GM18868 (cell line): ENCODE measurements around the gene ZNF584.

Experiments used
- ATAC-seq: cut with Tn5 transposase; IDR thresholded peaks from one replicate; pipeline ENCODE4 v1.9.1; 2021; ENCODE audit warnings: mild to moderate bottlenecking, moderate library complexity; ENCODE audit not compliant: unreplicated experiment

Gene ZNF584

DNA sequence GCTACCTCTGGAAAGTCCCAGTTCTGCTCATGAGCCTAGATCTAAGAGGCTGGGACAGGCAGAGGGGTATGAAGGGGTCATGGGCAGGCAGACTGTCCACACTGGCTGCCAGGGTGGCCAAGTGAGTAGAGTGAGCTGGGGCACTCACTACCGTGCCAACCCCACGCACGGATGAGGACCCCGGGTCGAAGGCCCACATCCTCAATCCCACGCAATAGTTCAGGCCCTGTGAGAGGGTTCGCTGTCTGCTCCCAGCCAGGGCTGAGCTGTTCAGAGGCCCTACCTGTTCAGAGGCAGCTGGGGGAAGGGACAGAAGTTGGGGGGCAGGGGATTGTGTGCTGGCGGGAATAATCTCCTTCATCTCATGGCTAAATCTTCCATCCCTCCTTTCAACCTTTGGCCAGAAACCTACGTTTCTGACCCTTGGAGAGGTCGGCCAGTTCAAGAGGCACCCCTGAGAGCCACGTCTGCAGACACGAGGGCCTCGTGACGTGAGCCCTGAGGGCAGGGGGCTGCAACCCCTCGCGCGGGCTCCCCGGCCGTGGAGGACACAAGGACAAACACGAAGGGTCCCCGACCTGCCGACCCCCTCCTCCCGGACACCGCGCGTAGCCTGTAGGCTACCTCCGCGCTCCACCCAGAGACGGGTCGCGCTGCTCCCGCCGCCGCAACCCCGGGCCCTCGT, 22.4 kb upstream of the ZNF584 start:
- ATAC-seq, result peak; percentile 2

DNA sequence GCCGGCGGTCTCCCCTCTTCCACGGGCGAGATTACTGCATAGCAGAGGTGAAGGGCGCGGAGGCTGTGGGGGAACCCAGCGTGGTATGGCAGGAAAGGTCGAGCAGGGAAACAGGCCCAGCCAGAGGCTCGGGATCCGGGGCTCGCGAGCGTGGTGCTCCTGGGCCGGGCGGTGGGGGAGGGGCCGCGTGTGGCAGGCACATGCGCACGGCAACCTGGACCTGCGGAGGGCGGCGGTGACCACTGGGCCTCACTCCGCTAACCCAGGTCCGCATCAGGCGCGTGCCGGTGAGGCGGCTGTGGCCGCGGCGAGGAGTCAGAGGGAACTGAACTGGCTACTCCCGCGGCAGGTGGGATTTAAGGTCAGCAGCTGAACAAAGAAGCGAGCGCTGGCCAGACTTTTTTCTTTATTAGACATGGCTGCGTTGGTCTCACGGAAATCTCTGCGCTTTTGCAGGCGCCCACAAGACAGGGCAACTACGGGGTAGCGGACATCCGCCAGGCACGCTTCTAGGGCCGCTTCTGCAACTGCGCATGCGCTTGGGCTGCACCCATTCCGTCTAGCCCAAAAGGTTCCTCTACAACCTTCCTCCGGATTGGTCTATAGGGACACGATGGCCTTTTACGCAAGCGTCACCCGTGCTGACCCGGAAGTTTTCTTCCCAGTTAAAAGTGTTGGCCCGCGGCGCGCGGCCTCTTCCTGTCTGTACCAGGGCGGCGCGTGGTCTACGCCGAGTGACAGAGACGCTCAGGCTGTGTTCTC, 21.7 kb upstream of the ZNF584 start, which contains the start of gene RPS5:
RPS5 (plus strand) TSS at position 694 of the 762 bp plus-strand sequence. CDS start 869 bp downstream, outside the sequence.
- ATAC-seq, result peak; percentile 81

GRCh38 chr19:58387338-58388174, 20.9 kb upstream of the ZNF584 start:
- ATAC-seq, result no peak

- no peak for ATAC-seq
Observed at GRCh38 chr19:58388175-58388526, 20.3 kb upstream of the ZNF584 start.

DNA sequence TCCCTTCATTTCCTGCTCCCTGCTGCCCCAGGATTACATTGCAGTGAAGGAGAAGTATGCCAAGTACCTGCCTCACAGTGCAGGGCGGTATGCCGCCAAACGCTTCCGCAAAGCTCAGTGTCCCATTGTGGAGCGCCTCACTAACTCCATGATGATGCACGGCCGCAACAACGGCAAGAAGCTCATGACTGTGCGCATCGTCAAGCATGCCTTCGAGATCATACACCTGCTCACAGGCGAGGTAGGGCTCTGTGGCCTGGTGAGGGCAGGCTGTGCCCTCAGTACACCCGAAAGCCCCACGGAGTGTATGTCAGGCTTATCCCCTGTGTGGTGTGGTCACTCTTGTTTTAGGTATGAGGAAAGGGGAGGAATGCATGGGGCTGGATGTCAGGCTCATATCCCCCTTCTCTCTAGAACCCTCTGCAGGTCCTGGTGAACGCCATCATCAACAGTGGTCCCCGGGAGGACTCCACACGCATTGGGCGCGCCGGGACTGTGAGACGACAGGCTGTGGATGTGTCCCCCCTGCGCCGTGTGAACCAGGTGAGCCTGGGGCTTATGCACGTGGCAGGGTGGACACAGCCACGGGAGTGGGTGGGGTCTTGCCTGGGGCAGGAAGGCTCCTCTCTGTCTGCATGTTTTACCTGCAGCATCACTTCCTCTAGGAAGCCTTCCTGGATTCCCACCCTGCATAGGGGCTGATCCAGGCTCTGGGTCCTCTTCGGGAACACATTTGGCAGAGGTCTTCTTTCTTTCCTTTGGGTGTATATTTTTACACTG, 15.3 kb upstream of the ZNF584 start:
- no peak for ATAC-seq

DNA sequence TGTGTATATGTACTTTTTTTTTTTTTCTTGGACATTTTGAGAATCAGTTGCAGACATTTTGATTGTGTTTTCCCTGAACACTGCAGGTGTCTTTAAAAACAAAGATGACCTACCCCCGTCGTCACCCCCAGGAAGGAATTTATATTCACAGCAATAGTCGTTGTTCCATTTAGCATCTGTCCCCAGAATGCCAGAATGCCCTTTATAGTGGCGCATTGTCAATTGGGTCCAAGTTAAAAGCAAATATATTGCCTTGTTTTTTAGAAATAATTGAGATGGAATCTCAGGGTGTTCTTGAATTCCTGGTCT, 14.8 kb upstream of the ZNF584 start:
- ATAC-seq, result no peak

DNA sequence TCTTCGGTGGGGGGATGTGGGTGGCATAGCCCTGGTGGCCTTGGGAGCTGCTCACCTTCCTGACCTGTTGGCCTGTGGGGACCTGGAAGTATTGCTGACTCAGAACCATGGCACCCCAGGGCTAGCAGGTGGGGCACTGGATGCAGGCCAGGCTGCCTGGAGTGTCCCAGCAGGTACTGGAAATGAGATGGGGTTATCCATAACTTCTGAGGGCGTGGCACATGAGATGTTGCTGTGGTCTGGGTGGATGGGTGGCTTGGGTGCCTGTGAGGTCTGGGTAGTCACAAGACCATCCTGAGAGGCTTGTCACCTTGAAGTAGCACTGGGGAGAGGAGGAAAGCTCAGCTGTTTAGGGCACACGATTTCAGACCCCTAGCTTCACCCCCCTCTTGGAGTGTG, 13.6 kb upstream of the ZNF584 start:
- ATAC-seq, result no peak

DNA sequence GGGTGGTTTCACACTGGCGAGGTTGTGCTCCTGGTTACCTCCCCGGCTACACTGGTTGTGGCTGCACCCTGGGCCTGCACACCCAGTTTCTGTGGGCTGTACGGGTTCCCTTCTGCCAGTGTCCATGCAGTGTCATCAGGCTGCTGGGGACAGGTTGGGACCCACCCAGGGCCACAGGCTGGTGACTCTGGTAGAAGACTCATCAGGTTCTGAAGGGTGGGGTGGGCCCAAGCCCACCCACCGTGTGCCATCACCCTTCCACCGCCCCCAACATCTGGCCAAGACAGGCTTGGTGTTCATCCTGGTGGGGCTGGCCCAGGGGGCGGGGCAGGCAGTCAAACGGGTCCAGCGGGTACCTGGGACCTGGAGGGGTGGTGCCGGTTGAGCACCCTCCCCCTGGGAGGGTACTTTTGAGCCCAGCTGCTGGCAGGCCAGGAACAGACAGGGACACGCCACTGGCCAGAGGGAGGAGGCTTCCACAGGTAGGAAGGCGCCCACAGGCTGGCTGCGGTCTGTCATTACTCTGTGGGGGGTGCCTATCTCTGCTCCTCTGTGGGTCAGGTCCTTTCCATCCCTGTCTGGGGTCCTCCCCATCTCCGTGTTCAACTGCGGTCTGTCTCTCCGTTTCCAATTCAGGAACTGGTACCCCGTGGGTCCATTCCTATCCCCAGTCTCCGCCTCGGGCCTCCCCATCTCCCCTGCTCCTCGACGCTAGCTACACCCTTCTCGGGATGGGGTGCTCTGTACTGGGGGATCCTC, 13.1 kb upstream of the ZNF584 start, which contains the start of gene RNF225:
RNF225 (plus strand) TSS at position 437 of the 759 bp plus-strand sequence. CDS start 434 bp downstream, outside the sequence.
- no peak for ATAC-seq

GRCh38 chr19:58395979-58396627, 12.3 kb upstream of the ZNF584 start:
- no peak for ATAC-seq

- ATAC-seq, result no peak
Observed at GRCh38 chr19:58396691-58397532, 11.5 kb upstream of the ZNF584 start.

- ATAC-seq, result no peak
Observed at GRCh38 chr19:58397533-58398037, 10.9 kb upstream of the ZNF584 start.

- no peak for ATAC-seq
Observed at GRCh38 chr19:58398087-58398486, 10.4 kb upstream of the ZNF584 start.

- no peak for ATAC-seq
Observed at GRCh38 chr19:58398545-58398944, 9.9 kb upstream of the ZNF584 start.

GRCh38 chr19:58399903-58400302, 8.5 kb upstream of the ZNF584 start:
- no peak for ATAC-seq

DNA sequence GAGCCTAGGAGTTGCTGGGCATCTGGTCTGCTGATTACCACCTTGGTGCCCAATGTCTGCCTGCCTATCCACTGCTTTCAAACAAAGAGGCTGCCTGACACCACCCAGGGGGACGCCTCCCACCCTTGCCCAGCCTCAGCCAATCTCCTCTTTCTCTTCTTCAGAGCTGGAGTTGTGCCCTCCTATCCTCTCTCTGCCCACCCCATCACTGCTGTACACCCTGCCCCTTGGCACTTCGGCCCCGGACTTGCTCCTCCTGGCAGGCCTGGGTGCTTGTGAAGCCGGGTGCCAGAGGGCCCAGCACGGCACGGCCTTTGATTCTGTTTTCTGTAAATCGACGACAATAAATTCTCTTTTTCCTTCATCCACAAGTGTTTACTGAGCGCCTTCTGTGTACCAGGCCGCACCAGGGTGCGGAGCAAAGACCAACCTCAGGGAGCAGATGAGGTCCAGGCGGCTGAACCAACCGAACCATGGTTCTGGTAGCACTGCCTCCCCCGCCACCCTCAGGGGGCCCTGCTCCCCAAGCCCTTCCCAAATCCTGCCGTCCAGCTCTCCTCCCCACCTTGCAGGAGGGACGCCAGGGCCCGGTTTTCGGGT, 8.0 kb upstream of the ZNF584 start:
- ATAC-seq, result no peak

GRCh38 chr19:58400916-58401839, 7.3 kb upstream of the ZNF584 start:
- ATAC-seq, result peak; percentile 98

DNA sequence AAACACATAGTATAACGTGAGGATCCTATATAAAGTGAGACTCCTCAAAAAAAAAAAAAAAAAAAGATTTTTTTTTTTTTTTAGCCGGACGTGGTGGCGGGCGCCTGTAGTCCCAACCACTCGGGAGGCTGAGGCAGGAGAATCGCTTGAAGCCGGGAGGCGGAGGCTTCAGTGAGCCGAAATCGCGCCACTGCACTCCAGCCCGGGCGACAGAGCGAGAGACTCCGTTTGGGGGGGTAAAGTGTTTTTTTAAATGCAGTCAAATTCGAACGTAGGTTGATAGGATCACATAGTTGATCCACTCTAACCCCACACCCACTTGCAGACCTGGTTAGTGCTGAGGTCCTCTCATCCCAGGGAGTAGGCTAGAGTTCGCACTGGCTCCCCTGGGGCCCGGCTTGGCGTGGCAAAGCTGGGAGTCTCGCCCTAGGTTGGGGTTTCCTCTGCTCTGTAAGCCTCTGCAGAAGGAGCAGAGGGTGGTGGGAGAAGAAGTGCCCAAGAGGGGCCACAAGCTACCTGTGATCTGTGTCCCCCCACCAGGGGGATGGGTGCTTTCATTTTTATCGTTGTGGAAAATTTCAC, 6.5 kb upstream of the ZNF584 start:
- no peak for ATAC-seq
